Measurements from ENCODE around the gene WDTC1. TPM values are rescaled to one million over a fixed set of nuclear protein-coding genes. Genes with fewer than 3 reads are reported as not detected.

The WDTC1 gene
- total RNA-seq, 1 experiment from 2014 or later = 20.1 TPM

- TF ChIP-seq, protein P1, sequence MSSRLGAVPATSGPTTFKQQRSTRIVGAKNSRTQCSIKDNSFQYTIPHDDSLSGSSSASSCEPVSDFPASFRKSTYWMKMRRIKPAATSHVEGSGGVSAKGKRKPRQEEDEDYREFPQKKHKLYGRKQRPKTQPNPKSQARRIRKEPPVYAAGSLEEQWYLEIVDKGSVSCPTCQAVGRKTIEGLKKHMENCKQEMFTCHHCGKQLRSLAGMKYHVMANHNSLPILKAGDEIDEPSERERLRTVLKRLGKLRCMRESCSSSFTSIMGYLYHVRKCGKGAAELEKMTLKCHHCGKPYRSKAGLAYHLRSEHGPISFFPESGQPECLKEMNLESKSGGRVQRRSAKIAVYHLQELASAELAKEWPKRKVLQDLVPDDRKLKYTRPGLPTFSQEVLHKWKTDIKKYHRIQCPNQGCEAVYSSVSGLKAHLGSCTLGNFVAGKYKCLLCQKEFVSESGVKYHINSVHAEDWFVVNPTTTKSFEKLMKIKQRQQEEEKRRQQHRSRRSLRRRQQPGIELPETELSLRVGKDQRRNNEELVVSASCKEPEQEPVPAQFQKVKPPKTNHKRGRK (CRISPR knock-in tag; IDR thresholded peaks at IDR 0.05; ENCODE audit: borderline replicate concordance) = no peak
These were observed 39.8 kb downstream of the WDTC1 start (continued) for GRCh38 chr1:27274204-27274603.

GRCh38 chr1:27275696-27276095, 41.3 kb downstream of the WDTC1 start:
- Mint-ChIP-seq H3K36me3 (peaks cover 11% of the 10 kb centered on the region), H3K27me3 (ENCODE audit: low read depth) (peaks cover 3% of the 10 kb centered on the region; the same call in 1 of the 2 replicates), H3K9me3 (peaks cover 16% of the 10 kb centered on the region), H3K27ac (no peak overlapping the region), H3K4me1 (no peaks in the 10 kb centered on the region), H3K4me3 (no peak overlapping the region)
- no peak for DNase-seq (ENCODE audit: low spot score)
- TF ChIP-seq FOXK1 (CRISPR knock-in tag; IDR thresholded peaks at IDR 0.05) = no peak
- no peak for TF ChIP-seq NFYB (CRISPR knock-in tag; conservative IDR thresholded peaks at IDR 0.05; ENCODE audit: low read depth)
- TF ChIP-seq EMX1 (CRISPR knock-in tag; IDR thresholded peaks at IDR 0.05) = no peak
- TF ChIP-seq CREB1 (CRISPR knock-in tag; IDR thresholded peaks at IDR 0.05) = no peak
- no peak for TF ChIP-seq ATF1 (CRISPR knock-in tag; IDR thresholded peaks at IDR 0.05)
- no peak for ATAC-seq
- POLR2A ChIA-PET = no interaction called here
- CTCF ChIA-PET = no interaction called here

DNA sequence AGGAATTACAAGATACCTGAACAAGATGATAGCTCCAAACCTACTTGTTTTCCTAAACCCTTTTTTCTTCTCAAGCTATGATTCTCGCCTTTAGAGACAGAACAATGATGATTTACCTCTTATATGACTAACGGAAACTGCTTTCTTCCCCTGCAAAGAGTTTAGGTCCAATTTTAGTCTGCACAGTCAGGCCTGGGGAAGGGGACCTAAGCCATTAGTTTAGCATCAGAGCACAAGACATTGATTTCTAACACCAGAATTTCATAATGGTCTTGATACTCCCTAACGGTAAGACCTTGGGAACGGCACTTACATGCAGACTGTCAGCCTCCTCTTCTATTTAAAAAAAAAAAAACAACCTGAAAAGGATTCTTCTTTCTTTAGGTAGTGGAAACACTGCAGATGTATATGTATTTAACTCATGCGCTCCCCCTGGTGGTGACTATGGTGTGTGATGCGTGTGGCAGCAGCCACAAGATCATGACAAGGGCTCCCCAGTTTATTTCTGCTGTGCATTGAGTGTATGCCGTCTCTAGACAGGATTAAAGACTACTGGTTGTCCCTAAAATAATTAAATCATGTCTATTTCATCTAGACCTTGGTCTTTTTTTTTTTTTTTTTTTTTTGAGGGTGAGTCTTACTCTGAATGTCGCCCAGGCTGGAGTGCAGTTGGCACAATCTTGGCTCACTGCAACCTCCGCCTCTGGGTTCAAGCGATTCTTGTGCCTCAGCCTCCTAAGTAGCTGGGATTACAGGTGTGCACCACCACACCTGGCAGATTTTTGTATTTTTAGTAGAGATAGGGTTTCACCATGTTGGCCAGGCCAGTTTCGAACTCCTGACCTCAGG, 50.2 kb downstream of the WDTC1 start:
- Mint-ChIP-seq H3K4me1 (no peaks in the 10 kb centered on the region; the same call in 1 of the 2 replicates), H3K4me3 (no peak overlapping the region)
- POLR2A ChIA-PET = no interaction called here

More for the DNA sequence above, 50.2 kb downstream of the WDTC1 start:
- CTCF ChIA-PET = interaction anchor here (0.6 to 3.3 kb wide), 17 partner anchors 12 to 865 kb away, joined by 3 to 20 read pairs (median 6); no protein-coding TSS in a partner anchor
- DNase-seq (ENCODE audit: low spot score) (peak; percentile 90), ATAC-seq (peak; percentile 88)
- H3K9me3 Mint-ChIP-seq = no peaks in the 10 kb centered on the region
- H3K27me3 Mint-ChIP-seq (ENCODE audit: low read depth) = no peaks in the 10 kb centered on the region
- peak overlapping the region; percentile 17 for H3K27ac Mint-ChIP-seq
- TF ChIP-seq, protein P2, sequence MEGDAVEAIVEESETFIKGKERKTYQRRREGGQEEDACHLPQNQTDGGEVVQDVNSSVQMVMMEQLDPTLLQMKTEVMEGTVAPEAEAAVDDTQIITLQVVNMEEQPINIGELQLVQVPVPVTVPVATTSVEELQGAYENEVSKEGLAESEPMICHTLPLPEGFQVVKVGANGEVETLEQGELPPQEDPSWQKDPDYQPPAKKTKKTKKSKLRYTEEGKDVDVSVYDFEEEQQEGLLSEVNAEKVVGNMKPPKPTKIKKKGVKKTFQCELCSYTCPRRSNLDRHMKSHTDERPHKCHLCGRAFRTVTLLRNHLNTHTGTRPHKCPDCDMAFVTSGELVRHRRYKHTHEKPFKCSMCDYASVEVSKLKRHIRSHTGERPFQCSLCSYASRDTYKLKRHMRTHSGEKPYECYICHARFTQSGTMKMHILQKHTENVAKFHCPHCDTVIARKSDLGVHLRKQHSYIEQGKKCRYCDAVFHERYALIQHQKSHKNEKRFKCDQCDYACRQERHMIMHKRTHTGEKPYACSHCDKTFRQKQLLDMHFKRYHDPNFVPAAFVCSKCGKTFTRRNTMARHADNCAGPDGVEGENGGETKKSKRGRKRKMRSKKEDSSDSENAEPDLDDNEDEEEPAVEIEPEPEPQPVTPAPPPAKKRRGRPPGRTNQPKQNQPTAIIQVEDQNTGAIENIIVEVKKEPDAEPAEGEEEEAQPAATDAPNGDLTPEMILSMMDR (IDR thresholded peaks at IDR 0.05) = peak; percentile 91
- TF ChIP-seq ZNF281 (CRISPR knock-in tag; IDR thresholded peaks at IDR 0.05) = no peak
- peaks cover 6% of the 10 kb centered on the region for H3K36me3 Mint-ChIP-seq
